DOHH2 (cell line): ENCODE measurements around the gene IGFBP1.

Source experiments
- H3F3A ChIP-seq: fragments of 200-600 bp; sonication (generic), shearing (Covaris generic); 2 replicates; pipeline ENCODE4 v1.6.0; 2016; ENCODE audit warnings: antibody characterized with exemption, mild to moderate bottlenecking; ENCODE audit not compliant: control insufficient read depth, insufficient read depth
- H3K27ac ChIP-seq: fragments of 200-600 bp; sonication (generic); 2 replicates; pipeline ENCODE4 v1.5.1; 2014; ENCODE audit warnings: low read depth, mild to moderate bottlenecking, low read length, moderate library complexity
- H3K27me3 ChIP-seq: fragments of 200-600 bp; sonication (generic); 2 replicates; pipeline ENCODE4 v1.6.1; 2014; ENCODE audit warnings: mild to moderate bottlenecking, low read length, mixed read lengths; ENCODE audit not compliant: control insufficient read depth
- H3K36me3 ChIP-seq: fragments of 200-600 bp; sonication (generic); 2 replicates; pipeline ENCODE4 v1.6.1; 2014; ENCODE audit warnings: mild to moderate bottlenecking, low read length, moderate library complexity, mixed read lengths; ENCODE audit not compliant: control insufficient read depth
- H3K4me1 ChIP-seq: fragments of 200-600 bp; sonication (generic); 2 replicates; pipeline ENCODE4 v1.6.1; 2014; ENCODE audit warnings: mild to moderate bottlenecking, low read length, mixed read lengths; ENCODE audit not compliant: control insufficient read depth
- H3K4me2 ChIP-seq: fragments of 200-600 bp; sonication (generic); 2 replicates; pipeline ENCODE4 v1.6.0; 2014; ENCODE audit warnings: mild to moderate bottlenecking, low read length, moderate library complexity
- H3K4me3 ChIP-seq: fragments of 200-600 bp; sonication (generic); 2 replicates; pipeline ENCODE4 v1.5.1; 2014; ENCODE audit warnings: mild to moderate bottlenecking, low read length, mixed read lengths
- H3K79me2 ChIP-seq: fragments of 200-600 bp; sonication (generic); 2 replicates; pipeline ENCODE4 v1.6.1; 2014; ENCODE audit warnings: mild to moderate bottlenecking, low read length, mixed read lengths; ENCODE audit not compliant: control insufficient read depth
- H3K9me2 ChIP-seq: fragments of 200-600 bp; sonication (generic); replicated peaks from 2 replicates; pipeline ENCODE4 v1.6.1; 2014; ENCODE audit warnings: mild to moderate bottlenecking, low read length, mixed read lengths; ENCODE audit not compliant: control insufficient read depth
- H3K9me3 ChIP-seq: fragments of 200-600 bp; sonication (generic); 2 replicates; pipeline ENCODE4 v1.6.1; 2014; ENCODE audit warnings: antibody characterized with exemption, low read length, mixed read lengths; ENCODE audit not compliant: control insufficient read depth, insufficient read depth
- H4K20me1 ChIP-seq: fragments of 200-600 bp; sonication (generic); 2 replicates; pipeline ENCODE4 v1.6.0; 2014; ENCODE audit warnings: low read depth, mild to moderate bottlenecking, antibody characterized with exemption, low read length, moderate library complexity; ENCODE audit not compliant: control insufficient read depth, insufficient read depth
- CTCF ChIP-seq: fragments of 200-600 bp; sonication (generic); IDR thresholded peaks from one replicate; pipeline ENCODE4 v1.5.1; 2014; ENCODE audit warnings: antibody characterized with exemption, mild to moderate bottlenecking, low read depth, low read length; ENCODE audit not compliant: poor library complexity, severe bottlenecking
- EZH2phosphoT487 ChIP-seq: fragments of 200-600 bp; sonication (generic); IDR thresholded peaks from 2 replicates; pipeline ENCODE4 v1.6.1; 2017; ENCODE audit warnings: borderline replicate concordance, mild to moderate bottlenecking, antibody characterized with exemption, low read length, moderate library complexity, mixed read lengths

Gene IGFBP1

GRCh38 chr7:45923818-45924217 lies 35.5 kb downstream of the IGFBP1 start:
- H3K36me3 ChIP-seq, result no peaks in the 10 kb centered on the region
- H3F3A ChIP-seq, result no peaks in the 10 kb centered on the region
- H3K27me3 ChIP-seq, result peaks cover 30% of the 10 kb centered on the region
- H3K4me1 ChIP-seq, result no peaks in the 10 kb centered on the region
- TF ChIP-seq EZH2phosphoT487 (no peak), CTCF (no peak)
- H3K79me2 ChIP-seq, result no peaks in the 10 kb centered on the region
- H4K20me1 ChIP-seq, result no peaks in the 10 kb centered on the region
- H3K4me3 ChIP-seq, result no peak overlapping the region
- no peak overlapping the region for H3K27ac ChIP-seq
- H3K9me2 ChIP-seq, result no peaks in the 10 kb centered on the region
- no peaks in the 10 kb centered on the region for H3K9me3 ChIP-seq
- H3K4me2 ChIP-seq, result no peak overlapping the region

- no peaks in the 10 kb centered on the region for H3K79me2 ChIP-seq
- no peaks in the 10 kb centered on the region for H3K9me3 ChIP-seq
- H3K4me1 ChIP-seq, result no peaks in the 10 kb centered on the region
- no peak overlapping the region for H3K27ac ChIP-seq
- H3K4me3 ChIP-seq, result no peak overlapping the region
- no peaks in the 10 kb centered on the region for H3K9me2 ChIP-seq
- no peaks in the 10 kb centered on the region for H4K20me1 ChIP-seq
- TF ChIP-seq EZH2phosphoT487 (no peak), CTCF (no peak)
- peaks cover 26% of the 10 kb centered on the region for H3K27me3 ChIP-seq
- no peak overlapping the region for H3K4me2 ChIP-seq
- no peaks in the 10 kb centered on the region for H3F3A ChIP-seq
- H3K36me3 ChIP-seq, result no peaks in the 10 kb centered on the region
Observed at GRCh38 chr7:45924283-45924682, 36.0 kb downstream of the IGFBP1 start.

- H3F3A ChIP-seq, result no peaks in the 10 kb centered on the region
- H3K79me2 ChIP-seq, result no peaks in the 10 kb centered on the region
- H3K9me2 ChIP-seq, result no peaks in the 10 kb centered on the region
- H4K20me1 ChIP-seq, result no peaks in the 10 kb centered on the region
- H3K4me3 ChIP-seq, result no peak overlapping the region
- H3K9me3 ChIP-seq, result no peaks in the 10 kb centered on the region
- no peaks in the 10 kb centered on the region for H3K36me3 ChIP-seq
- H3K4me2 ChIP-seq, result no peak overlapping the region
- H3K4me1 ChIP-seq, result no peaks in the 10 kb centered on the region
- H3K27ac ChIP-seq, result no peak overlapping the region
- peaks cover 8% of the 10 kb centered on the region for H3K27me3 ChIP-seq
- TF ChIP-seq CTCF (no peak), EZH2phosphoT487 (no peak)
Observed at GRCh38 chr7:45927721-45928120, 39.4 kb downstream of the IGFBP1 start.

- Histone ChIP-seq H3K79me2 (no peaks in the 10 kb centered on the region), H3K36me3 (no peaks in the 10 kb centered on the region), H3K4me1 (no peaks in the 10 kb centered on the region), H3K27me3 (peaks cover 4% of the 10 kb centered on the region), H3K27ac (no peak overlapping the region), H3K4me3 (no peak overlapping the region), H3K4me2 (no peak overlapping the region), H4K20me1 (no peaks in the 10 kb centered on the region), H3K9me3 (no peaks in the 10 kb centered on the region), H3K9me2 (no peaks in the 10 kb centered on the region), H3F3A (no peaks in the 10 kb centered on the region)
- TF ChIP-seq EZH2phosphoT487 (no peak), CTCF (no peak)
Observed at GRCh38 chr7:45930967-45931366, 42.7 kb downstream of the IGFBP1 start.
